Activated naive CD4-positive, alpha-beta T cell (primary cell): Measurements from ENCODE around the gene SLC30A7.
A peak's percentile ranks its signal among the peaks of the same experiment; 100 is the strongest.

ENCODE experiments used
- DNase-seq, 4 experiments: peaks; one replicate each; lab custom pipeline; 2025; lab: John Stamatoyannopoulos, UW

SLC30A7 gene

DNA sequence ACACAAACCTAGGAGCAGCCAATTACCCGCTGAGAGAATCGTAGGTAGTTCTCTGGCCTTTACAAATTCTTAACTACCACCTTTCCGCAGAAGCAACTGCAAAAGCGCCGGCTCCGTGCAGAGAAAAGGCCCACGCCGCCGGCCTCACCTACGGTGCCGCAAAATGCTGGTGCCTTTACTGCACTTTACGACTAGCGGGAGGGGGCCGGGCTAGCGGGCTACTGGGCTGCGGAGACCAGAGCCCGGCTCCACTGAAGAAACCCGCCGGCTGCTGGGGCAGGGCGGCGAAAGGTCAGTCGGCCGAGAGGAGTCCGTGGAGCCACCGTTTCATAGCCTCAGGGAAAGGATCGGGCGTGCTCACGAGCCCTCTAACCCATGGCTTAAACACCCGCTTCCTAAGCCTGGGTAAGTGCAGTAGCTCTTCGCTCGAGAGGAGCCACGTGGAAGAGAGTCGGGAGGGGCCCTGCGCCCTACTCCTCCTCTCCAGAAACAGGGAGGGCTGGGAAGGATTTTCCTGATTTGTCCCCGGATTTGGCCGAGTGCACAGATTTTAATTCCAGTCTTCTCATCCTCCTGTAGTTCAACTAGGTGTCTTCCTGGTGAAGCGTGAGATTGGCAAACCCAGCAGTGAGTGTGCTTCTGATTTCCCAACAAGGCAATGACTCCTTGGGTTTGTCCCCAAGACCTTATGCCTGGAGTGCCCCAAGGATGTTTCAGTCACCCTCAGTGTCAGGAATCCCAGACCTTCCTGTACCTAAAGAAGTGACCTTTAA lies 130.0 kb downstream of the SLC30A7 start, which contains the start of gene DPH5:
TSS of gene DPH5 (minus strand) at position 128 of the 773 bp plus-strand sequence. CDS start 341 bp downstream, outside the sequence.
- DNase-seq = peak; percentile 69 to 84 (median 78)

DNA sequence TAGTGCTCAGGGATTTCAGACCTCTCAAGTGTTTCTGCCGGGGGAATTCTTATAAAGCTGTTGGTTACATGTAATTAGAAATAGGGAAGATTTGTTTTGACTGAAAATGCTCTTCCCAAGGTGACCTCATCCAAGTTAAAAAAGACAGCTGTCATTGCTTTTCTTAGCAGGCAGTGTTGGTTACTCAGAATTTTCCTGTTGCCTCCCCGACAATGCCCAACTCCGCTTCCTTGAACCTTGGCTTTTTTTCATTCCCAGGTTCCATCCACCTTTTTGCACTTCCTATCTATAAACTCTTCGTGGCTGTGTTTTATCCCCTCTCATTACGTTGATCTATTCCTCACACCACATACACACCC lies 130.5 kb downstream of the SLC30A7 start:
- no peak for DNase-seq

DNA sequence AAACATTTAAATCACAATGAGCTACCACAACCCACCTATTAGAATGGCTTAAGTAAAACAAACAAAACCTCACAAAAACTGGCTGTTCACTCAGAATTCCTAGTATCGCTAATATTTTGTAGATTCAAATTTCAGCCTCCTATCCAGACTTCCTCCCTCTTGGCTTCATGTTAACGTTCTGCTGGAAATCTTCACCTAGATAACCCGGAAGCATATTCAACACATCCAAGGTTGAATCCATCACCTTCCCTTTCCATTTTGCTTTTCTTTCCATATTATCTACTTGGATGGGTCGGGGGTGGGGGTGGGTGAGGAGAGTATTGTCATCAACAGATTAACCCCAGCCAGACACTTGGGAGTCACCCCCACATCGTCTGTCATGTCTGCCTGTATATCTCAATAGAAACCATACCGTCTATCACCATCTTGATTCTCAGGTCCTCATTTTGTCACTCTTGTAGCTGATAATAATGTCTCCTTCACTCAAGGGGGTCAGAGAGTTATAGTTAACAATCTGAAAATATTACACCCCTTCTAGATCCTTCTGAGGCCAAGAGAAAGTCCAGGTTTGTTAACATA lies 131.4 kb downstream of the SLC30A7 start:
- DNase-seq = no peak

DNA sequence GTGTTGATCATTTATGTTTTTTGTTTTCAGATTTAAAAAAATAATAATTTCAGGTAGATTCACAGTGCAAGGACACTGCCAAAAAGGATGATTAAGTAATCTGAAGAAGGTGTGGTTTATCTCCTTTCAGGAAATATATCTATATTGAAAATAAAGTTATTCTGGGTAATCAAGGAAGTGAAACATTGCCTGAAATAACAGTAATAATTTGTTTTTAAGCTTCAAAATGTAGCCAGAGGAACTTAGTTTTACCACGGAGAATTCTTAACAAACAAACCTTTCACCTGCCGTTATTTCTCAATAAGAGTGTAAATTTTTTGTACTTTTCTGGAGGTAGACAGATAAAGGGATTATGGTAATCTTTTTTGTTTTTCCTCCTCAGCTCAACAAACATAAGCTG lies 132.6 kb downstream of the SLC30A7 start:
- DNase-seq = no peak

DNA sequence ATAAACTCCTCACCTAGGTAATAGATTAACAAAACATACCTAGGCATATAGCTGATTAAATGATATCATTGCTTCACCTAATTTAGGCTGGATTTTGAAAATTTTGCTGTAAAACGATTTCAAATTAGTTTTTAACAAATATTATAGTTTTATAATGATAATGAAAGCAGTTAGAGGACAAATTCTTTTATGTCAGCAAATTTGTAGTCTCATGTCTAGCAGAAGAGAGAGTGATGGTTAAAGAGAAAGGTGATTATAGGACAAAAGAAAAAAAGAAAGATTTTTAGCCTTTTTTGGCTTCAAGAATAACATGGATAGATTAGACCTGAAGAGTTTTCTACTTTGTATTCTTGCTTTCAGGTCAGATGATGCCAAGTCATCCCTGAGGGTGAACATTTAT lies 133.3 kb downstream of the SLC30A7 start:
- no peak for DNase-seq

DNA sequence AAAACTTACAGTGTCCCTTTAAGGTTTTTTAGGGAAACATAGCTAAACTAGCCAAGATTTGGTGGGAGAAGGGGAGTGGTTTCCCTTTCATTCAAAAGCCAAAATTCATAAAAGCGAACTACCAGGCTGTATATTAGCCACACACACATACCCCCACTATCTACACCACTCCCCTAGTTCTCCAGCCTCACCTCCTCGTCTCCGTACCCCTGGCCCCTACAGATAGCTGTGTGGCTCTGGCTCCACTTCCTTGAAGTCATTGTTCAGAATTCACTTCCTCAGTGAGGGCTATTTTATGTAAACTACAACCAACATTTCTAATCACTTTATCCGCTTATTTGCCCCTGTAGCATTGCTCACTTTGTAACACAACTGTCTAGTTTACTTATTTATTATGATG lies 135.0 kb downstream of the SLC30A7 start:
- DNase-seq = no peak
